HG03378 (cell line): Measurements from ENCODE around the gene IAH1.
"Not testable (repeated sequence)": the region's sequence is repeated elsewhere in the genome, so short reads cannot be mapped to it uniquely, and the experiment has no call there.

ENCODE experiments used
- ATAC-seq: cut with Tn5 transposase; IDR thresholded peaks from one replicate; pipeline ENCODE4 v1.9.1; 2021; ENCODE audit warnings: mild to moderate bottlenecking, moderate library complexity; ENCODE audit not compliant: unreplicated experiment

Gene IAH1

GRCh38 chr2:9473308-9473984, 905 bp upstream of the IAH1 start:
- no peak for ATAC-seq

DNA sequence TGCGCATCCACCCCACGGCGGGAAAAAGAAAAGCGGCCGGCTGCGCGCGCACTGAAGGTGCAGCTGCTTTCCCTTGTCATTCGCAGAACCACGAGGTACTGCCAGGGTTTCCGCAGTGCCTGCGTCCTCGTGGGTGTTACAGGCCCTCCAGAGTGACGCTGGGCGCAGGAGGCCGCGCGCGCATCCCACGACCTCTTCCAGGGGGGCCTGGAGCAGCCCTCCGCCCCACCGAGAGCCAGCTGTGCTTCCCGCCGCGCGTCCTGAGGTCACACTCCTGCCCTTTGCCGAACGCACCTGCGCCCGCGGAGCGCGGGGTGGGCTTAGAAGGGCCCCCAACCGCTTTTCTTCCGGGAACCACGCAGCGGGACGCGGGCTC, 378 bp upstream of the IAH1 start:
- ATAC-seq: no peak

DNA sequence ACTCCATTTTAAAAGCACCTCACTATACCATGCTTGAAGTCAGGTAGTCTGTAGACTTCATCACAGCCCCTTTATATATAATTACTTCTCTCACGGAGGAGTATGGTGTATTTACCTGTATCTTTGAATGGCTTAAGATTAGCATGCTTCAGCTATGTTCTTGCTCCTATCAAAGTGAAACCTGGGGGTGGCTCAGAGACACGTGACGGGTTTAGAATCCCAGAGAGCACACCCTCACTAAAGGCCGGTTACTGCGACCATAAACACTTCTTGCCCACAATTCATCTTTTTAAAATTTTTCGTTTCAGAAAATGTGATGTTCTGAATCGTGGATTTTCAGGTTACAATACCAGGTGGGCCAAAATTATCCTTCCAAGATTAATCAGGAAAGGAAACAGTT, 3.6 kb downstream of the IAH1 start:
- no peak for ATAC-seq

DNA sequence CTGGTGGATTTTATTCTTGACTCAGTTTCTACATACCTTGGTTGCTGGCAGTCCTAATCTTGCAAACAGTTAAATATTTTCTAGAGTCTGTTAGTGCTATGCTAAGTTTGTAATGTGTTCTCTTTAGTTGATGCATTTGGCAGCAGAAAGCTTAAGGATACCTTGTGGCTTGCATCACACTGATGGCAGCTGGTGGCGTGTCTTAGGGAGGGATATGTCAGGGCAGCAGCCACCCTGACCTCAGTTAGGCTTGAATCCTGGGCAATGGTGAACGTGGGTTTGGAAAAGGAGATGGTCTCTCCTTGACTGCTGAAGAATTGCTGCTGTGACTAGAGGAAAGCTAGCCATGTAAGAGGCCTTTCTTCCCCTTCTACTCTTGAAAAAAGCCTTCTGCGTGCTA, 4.2 kb downstream of the IAH1 start:
- no peak for ATAC-seq

- ATAC-seq: no peak
Measured at GRCh38 chr2:9480157-9480556, 5.8 kb downstream of the IAH1 start.

GRCh38 chr2:9483107-9483506, 8.8 kb downstream of the IAH1 start:
- no peak for ATAC-seq

DNA sequence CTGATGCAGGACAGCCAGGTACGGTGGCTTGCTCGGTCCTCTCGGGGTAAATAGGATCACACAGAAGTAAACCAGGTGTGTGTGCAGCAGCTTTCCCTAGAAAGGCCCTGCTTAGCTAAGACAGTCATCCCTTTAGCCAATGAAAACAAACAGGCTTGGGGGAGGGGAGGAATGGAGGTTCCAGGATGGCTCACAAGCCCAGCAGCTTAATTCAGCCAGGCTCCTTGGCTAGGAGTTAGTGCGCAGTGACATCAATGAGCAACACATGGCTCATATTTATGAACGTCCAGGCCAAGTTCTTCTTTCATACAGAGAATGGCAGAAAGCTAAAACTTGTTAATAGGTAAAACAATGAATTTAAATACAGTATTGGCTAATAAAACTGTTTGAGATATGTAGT, 10.2 kb downstream of the IAH1 start:
- ATAC-seq: no peak

DNA sequence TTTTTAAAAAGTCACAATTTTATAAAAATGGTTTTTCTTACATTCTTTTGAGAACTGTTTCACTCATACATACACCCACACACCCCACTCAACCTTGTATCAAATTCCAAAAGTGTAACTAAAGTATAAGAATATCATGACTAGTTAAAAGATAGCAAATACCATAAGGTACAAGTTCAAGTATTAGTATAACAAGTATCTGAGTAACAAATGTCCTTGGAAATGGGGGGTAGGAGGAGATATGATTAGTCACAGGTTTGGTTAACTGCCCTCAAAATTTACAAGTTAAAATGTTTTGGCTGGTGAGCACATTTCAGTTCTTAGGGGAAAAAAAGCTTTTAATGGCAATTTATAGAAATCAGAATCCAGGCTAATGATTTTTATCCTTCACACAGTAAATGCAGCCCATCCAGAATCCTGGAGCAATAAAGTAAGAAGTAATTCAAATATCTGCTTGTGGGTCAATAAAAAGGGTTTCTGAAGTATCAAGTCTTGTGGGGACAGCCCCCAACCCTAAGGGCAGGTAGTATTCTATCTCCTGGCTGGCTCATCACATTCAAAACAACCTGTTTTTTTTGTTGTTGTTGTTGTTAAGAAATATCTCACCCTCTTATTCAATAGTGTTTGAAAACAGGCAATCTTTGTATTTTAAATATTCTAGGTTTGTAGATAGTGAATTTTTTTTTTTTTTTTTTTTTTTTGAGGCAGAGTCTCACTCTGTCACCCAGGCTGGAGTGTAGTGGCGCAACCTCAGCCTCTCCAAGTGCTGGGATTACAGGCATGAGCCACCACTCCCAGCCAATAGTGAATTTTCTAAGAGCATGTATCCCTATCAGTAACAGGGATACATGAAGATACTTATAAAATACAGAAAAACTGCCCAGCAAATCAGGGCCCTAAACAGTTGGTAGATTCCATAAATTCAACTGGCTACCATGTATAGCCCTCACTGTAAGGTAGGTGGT, 14.5 kb downstream of the IAH1 start:
- no peak for ATAC-seq

DNA sequence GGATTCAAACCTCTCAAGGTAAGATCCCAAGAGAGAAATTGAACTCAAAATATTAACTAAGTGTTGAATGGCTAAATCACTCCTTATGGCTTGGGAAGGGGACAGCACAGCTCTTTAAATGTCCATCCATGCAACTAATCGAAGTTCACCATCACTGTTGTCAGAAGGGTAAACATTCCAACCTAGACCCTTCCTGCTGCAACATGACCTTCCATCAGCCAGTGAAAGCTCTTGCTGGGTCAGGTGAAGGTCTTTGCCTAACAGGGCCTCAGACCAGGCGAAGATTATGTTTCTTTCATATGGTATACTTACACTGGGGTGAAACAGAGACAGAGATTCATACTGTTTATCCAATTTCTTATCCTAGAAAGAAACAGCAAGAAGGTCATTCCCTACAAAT, 16.4 kb downstream of the IAH1 start:
- no peak for ATAC-seq

GRCh38 chr2:9492927-9493326, 18.6 kb downstream of the IAH1 start:
- ATAC-seq: no peak

- no peak for ATAC-seq
Measured at GRCh38 chr2:9493478-9493877, 19.1 kb downstream of the IAH1 start.

DNA sequence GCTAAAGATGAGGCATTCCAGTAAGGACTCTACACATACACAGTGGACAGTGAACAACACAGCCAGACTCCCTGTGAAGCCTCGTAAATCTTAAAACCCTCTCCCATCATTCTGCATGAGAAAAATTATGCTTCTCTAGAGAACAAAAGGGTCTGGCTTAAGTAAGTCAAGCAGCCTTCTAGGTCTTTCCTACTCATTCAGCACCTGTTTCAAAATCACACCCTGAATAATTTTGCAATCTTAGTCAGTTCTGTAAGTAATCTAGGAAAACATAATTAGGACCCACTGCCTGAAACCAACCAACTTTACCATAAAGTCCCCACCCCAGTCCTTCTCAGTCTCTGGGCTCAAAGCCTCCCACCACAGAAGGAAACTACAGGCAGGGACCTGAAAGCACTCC, 19.7 kb downstream of the IAH1 start:
- ATAC-seq: no peak

GRCh38 chr2:9497017-9497416, 22.7 kb downstream of the IAH1 start:
- no peak for ATAC-seq

GRCh38 chr2:9498210-9498609, 23.9 kb downstream of the IAH1 start:
- no peak for ATAC-seq

DNA sequence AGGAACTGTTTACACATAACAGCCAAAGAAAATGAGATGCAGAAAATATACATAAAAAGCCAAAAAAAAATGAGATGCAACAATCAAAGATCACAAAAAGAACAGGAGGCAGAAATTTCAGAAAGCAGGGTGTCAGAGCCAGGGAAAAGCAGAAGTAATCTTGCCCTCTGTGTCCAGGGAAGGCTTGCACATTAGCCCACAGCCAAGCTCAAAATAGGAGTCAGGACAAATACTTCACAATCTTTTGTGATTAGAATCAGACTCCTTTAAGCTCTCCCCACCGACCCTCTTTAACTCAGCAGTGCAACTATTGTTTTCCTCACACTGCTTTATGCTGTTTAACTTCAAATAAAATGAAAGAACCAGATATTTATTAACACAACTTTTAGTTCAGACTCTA, 34.6 kb downstream of the IAH1 start:
- no peak for ATAC-seq

DNA sequence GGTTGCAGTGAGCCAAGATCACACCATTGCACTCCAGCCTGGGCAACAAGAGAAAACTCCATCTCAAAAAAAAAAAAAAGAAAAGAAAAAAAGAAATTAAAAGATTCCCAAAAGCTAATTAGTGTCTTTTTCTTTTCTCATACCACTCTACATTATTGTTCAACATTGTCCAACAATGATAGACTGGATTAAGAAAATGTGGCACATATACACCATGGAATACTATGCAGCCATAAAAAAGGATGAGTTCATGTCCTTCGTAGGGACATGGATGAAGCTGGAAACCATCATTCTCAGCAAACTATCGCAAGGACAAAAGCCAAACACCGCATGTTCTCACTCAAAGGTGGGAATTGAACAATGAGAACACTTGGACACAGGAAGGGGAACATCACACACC, 39.6 kb downstream of the IAH1 start:
- ATAC-seq: not testable (repeated sequence)

DNA sequence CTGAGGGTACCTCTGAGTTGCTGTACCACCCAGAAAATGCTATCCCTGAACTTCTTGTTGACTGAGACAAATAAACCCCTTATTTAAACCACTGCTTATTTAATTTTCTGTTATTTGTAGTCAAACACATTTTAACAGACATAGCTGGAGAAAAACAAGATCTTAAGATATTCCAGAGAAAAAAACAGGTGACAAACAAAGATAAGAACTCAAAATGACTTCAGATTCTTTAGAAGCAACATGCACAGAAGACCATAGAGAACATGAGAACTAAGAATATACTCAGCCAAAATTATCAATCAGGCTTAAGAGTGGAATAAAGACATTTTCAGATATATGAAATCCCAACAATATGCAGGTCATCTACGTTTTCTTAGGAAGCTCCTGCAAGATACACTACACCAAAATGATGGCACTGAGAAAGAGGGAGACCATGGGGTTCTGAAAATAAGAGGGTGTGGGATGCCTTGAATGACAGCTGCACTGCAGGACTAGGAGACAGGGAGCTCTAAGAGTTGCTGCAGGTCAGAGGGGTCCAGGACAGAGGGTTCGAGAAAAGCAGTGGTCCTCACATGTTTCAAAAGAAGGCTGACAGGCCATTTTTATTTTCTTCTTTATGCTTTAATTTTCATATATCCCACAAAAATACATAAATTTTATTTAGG, 42.9 kb downstream of the IAH1 start:
- ATAC-seq: no peak

DNA sequence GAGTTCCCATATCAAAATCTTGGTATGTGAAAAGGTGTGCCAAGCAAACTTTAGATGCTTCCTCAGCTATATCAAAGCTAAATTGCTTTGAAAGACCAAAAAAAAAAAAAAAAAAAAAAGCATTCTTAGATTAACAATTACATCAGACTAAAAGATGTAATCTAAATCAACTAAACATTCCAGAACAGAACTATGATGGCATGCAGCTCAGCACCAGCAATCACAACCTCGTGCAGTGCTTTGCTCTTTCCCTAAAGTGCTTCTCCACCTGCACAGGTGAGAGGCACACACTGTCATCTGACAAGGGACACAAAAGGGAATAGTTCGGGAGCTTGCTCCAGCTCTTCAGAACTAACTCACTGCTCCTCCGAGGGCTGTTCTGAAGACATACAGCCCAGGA, 43.8 kb downstream of the IAH1 start:
- no peak for ATAC-seq

DNA sequence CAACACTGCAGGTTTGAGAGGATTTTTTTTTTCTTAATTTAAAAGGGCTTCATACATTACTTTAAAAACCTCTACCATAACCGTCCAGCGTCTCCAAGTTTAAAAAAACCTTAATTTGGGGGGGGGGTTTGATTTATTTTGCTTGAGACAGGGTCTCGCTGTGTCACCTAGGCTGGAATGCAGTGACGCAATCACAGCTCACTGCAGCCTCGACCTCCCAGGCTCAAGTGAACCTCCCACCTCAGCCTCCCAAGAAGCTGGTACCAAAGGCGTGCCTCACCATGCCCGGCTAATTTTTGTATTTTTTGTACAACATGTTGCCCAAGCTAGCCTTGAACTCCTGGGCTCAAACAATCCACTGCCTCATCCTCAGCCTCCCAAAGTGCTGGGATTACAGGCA, 44.4 kb downstream of the IAH1 start:
- no peak for ATAC-seq

DNA sequence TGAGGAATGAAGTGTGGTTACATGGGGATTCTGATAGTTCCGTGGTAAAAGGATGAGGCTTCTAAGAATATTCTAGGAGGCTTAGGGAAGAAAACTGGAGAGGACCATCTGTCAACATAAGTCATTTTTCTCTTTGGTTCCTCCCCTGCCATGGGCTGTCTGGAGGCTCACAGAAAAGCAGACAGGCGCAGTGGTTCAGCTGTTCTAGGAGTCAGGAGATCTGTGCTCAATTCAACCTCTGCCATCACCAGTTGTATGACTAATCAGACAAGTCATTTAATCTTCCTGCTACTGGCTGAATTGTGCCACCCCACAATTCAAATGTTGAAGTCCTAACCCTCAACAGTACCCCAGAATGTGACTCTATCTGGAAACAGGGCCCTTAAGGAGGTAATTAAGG, 44.9 kb downstream of the IAH1 start:
- no peak for ATAC-seq

DNA sequence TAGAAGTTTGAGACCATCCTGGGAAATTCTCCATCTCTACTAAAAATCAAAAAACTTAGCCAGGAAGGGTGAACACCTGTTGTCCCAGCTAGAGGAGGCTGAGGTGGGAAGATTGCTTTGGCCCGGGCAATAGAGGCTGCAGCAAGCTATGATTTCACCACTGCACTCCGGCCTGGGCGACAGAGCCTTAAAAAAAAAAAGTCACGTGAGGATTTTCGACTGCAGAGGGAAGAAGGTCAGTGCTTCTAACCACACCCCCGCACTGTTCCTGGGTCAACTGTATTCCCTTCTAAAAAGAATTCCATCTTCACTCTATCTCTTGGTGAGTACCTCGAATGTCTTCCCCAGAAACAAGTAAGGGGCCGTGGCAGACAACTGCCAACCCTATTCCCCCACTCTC, 49.9 kb downstream of the IAH1 start:
- no peak for ATAC-seq

DNA sequence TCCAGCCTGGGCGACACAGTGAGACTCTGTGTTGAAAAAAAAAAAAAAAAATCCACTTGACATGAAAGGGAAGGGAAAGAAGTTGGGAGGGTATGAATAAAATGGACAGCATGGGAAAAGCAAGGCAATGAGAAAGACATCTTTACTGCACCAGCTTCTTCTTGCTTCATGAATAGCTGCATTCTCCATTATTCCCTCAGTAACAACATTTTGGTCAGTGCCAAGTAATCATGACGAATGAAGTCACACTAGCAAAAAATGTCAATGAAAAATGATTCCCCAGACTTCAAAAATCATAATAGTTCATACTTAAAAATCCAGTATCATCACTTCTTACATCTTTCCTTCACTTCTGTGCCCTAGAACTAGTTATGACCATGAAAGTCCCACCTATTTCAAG, 50.9 kb downstream of the IAH1 start:
- ATAC-seq: no peak
